GM12875 (cell line): ENCODE results near the gene HELZ.
"Not testable (repeated sequence)": the region's sequence is repeated elsewhere in the genome, so short reads cannot be mapped to it uniquely, and the experiment has no call there.

Experiments used
- H3K4me3 ChIP-seq: one replicate; pipeline ENCODE4 v1.5.1; 2011; ENCODE audit warnings: low read depth, low read length, control low read depth
- CTCF ChIP-seq: IDR thresholded peaks from 2 replicates; pipeline ENCODE4 v1.5.1; 2011; ENCODE audit warnings: low read depth, mild to moderate bottlenecking, control low read depth, inconsistent platforms, low read length, moderate library complexity, borderline replicate concordance; ENCODE audit not compliant: insufficient read depth

Gene HELZ

GRCh38 chr17:67110619-67111018 lies 134.4 kb downstream of the HELZ start:
- no peak overlapping the region for H3K4me3 ChIP-seq
- no peak for TF ChIP-seq CTCF

- no peak overlapping the region for H3K4me3 ChIP-seq
- TF ChIP-seq CTCF = no peak
These were observed 135.9 kb downstream of the HELZ start for GRCh38 chr17:67109111-67109510.

- no peak overlapping the region for H3K4me3 ChIP-seq
- no peak for TF ChIP-seq CTCF
These were observed 136.9 kb downstream of the HELZ start for GRCh38 chr17:67107811-67108775.

GRCh38 chr17:67107171-67107570 lies 137.8 kb downstream of the HELZ start:
- no peak for TF ChIP-seq CTCF
- no peak overlapping the region for H3K4me3 ChIP-seq

- H3K4me3 ChIP-seq = no peak overlapping the region
- TF ChIP-seq CTCF = no peak
These were observed 139.8 kb downstream of the HELZ start for GRCh38 chr17:67105213-67105612.

GRCh38 chr17:67104641-67105040 lies 140.4 kb downstream of the HELZ start:
- not testable (repeated sequence) for H3K4me3 ChIP-seq

GRCh38 chr17:67098006-67098405 lies 147.0 kb downstream of the HELZ start:
- no peak for TF ChIP-seq CTCF
- no peak overlapping the region for H3K4me3 ChIP-seq
